Immature natural killer cell (primary cell): ENCODE data around the gene CCDC6. TPM values are rescaled to one million over a fixed set of nuclear protein-coding genes. Genes with fewer than 3 reads are reported as not detected.

ENCODE experiments used
- DNase-seq, 3 donors: peaks; one replicate each; pipeline ENCODE4 v3.0.0; 2022; ENCODE audit warnings: mixed read lengths in 1 of 3
- H3K27ac Mint-ChIP-seq, 6 donors: one replicate each; pipeline ENCODE4 v1.8.0; 2020; ENCODE audit warnings: mixed read lengths in 6 of 6, mild to moderate bottlenecking in 5 of 6, inconsistent platforms in 4 of 6, moderate library complexity in 3 of 6
- H3K27me3 Mint-ChIP-seq, 3 donors: one replicate each; pipeline ENCODE4 v1.8.0; 2020 to 2021; ENCODE audit warnings: low read depth in 3 of 3, mild to moderate bottlenecking in 3 of 3, mixed read lengths in 3 of 3, moderate library complexity in 3 of 3, inconsistent platforms in 1 of 3
- H3K36me3 Mint-ChIP-seq, 3 donors: one replicate each; pipeline ENCODE4 v1.8.0; 2020; ENCODE audit warnings: mixed read lengths in 3 of 3, inconsistent platforms in 2 of 3, mild to moderate bottlenecking in 2 of 3
- H3K4me1 Mint-ChIP-seq, 2 donors: one replicate each; pipeline ENCODE4 v1.8.0; 2020; ENCODE audit warnings: inconsistent platforms in 2 of 2, mild to moderate bottlenecking in 2 of 2, mixed read lengths in 2 of 2, moderate library complexity in 1 of 2
- H3K4me3 Mint-ChIP-seq, 5 donors: one replicate each; pipeline ENCODE4 v1.8.0; 2020; ENCODE audit warnings: mild to moderate bottlenecking in 5 of 5, mixed read lengths in 5 of 5, inconsistent platforms in 3 of 5, moderate library complexity in 3 of 5
- H3K9me3 Mint-ChIP-seq, 6 donors: one replicate each; pipeline ENCODE4 v1.8.0; 2020; ENCODE audit warnings: mild to moderate bottlenecking in 6 of 6, mixed read lengths in 6 of 6, inconsistent platforms in 4 of 6, moderate library complexity in 3 of 6
- polyA plus RNA-seq, 3 donors: library from polyadenylated mRNA; unstranded; fragments of 300-500 nt; fragmentation: Illumina TruSeq; gene quantifications; one replicate each; pipeline ENCODE4 v1.2.3, GENCODE V29; 2021

The CCDC6 gene
- polyA plus RNA-seq, 3 donors from 2014 or later: 1.6 to 3.5 (median 1.8) TPM

DNA sequence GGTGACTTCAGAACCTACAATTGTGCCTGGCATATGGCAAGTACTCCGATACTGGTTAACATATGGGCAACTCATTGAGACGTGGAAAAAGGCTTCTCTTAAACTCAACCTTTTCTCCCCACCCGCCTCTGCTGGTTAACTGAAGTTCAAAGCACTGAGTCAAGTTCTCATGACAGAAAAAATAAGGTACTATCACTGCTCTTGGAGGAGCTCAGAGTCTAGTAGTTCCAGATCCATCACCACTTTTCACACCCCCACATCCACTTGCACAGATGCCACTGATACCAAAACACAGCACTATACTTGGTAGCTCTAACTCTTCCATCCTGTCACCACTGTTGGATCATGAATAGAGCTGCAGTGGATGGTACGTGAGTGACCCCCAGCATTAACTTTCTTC is 36.2 kb downstream of the CCDC6 start:
- Mint-ChIP-seq H3K36me3 (no peaks in the 10 kb centered on the region), H3K27ac (no peak overlapping the region), H3K4me1 (peaks cover 50 to 85% of the 10 kb centered on the region in 2 donors), H3K27me3 (peaks cover 0 to 2% (median 2%) of the 10 kb centered on the region in 3 donors), H3K9me3 (no peaks in the 10 kb centered on the region), H3K4me3 (no peak overlapping the region)
- DNase-seq: no peak

DNA sequence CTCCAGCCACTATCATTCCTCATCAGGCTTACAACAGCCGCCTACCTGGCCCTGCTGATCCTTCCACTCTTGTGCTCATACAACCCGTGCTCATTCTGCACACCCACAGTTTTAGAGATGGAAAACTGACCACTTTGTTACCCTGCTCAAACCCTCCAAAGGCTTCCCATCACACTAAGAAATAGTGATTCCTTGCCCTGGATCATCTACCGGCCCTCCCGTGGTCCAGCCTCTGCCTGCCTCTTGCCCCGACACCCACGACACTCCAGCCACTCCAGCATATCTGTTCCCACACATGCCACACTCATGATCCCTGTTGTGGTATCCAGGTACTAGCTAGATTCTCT is 36.8 kb downstream of the CCDC6 start:
- peak overlapping the region in 2 of 6 donors; percentile 3 to 4 for H3K27ac Mint-ChIP-seq
- H3K36me3 Mint-ChIP-seq: no peaks in the 10 kb centered on the region
- H3K4me1 Mint-ChIP-seq: peaks cover 51 to 85% of the 10 kb centered on the region in 2 donors
- no peak for DNase-seq
- no peak overlapping the region for H3K4me3 Mint-ChIP-seq
- peaks cover 0 to 2% (median 2%) of the 10 kb centered on the region in 3 donors for H3K27me3 Mint-ChIP-seq
- no peaks in the 10 kb centered on the region for H3K9me3 Mint-ChIP-seq

DNA sequence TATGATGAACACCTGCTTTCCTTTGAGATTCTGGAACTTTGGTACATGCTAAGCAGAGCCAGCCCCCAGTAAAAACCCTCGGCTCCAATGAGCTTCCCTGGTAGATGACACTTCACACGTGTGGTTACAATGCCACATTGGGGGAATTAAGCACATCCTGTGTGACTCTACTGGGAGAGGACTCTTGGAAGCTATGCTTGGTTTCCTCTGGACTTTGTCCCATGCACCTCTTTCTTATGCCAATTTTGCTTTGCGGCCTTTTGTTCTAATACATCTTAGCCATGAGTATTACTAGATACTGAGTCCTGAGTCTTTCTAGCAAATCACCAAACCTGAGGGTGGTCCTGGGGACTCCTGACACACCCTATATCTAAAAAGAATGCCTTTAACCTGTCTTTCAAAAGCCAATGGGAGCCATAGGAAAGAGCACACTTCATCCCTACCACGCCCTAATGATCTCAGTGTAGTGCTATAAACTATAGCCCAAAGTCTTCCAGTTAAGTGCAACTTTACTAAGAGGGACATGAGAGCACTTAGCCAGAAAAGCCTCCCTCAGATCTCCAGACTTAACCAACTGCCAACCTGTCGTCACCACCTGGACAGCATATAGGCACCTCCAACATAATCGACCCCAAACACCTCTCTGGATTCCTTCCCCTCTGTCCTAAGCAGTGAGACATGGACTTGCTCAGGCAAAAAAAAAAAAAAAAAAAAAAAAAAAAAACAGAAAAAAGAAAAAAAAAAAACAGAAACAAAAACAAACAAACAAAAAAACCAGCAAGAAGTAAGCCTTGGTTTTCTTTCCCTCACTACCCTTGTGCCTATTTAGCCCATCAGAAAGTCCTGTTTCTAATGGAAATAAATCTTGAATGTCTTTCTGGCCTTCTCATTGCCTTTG is 37.4 kb downstream of the CCDC6 start:
- Mint-ChIP-seq H3K4me1 (peaks cover 54 to 85% of the 10 kb centered on the region in 2 donors), H3K4me3 (no peak overlapping the region), H3K27ac (peak overlapping the region in 1 of 6 donors; percentile 3), H3K9me3 (no peaks in the 10 kb centered on the region), H3K36me3 (no peaks in the 10 kb centered on the region), H3K27me3 (peaks cover 0 to 2% (median 2%) of the 10 kb centered on the region in 3 donors)
- DNase-seq: no peak

DNA sequence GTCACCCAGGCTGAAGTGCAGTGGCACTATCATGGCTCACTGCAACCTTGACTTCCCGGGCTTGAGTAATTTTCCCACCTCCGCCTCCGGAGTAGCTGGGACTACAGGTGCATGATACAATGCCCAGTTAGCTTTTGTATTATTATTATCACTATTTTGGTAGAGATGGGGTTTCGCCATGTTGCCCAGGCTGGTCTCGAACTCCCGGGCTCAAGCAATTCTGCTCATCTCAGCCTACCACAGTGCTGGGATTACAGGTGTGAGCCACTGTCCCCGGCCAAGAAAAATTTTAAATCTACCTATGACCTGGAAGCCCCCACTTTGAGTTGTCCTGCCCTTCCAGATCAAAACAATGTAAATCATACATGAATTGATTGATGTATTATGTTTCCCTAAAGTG is 38.8 kb downstream of the CCDC6 start:
- H3K4me1 Mint-ChIP-seq: peaks cover 48 to 73% of the 10 kb centered on the region in 2 donors
- H3K27me3 Mint-ChIP-seq: peaks cover 0 to 2% (median 2%) of the 10 kb centered on the region in 3 donors
- no peak overlapping the region for H3K4me3 Mint-ChIP-seq
- no peak overlapping the region for H3K27ac Mint-ChIP-seq
- DNase-seq: no peak
- H3K36me3 Mint-ChIP-seq: no peaks in the 10 kb centered on the region
- H3K9me3 Mint-ChIP-seq: no peaks in the 10 kb centered on the region

DNA sequence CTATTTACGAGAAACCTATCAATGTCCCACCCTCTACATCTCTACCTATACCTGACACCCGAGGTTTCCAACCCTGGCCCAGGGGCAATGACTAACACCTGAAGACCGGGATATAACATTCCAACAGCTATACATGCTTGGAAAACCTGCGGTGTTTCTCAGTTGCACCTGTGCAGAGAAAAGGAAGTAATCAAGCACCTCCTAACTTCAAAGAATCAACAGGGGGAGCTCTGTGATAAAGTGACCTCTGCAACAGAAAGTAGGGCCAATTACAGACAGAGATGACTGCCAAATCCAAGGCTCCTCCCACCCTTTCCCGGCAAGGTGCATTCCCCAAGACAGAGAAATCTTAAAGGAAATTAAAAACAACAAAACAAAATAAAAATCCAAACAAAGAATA is 41.3 kb downstream of the CCDC6 start:
- Mint-ChIP-seq H3K27me3 (peaks cover 0 to 2% (median 2%) of the 10 kb centered on the region in 3 donors), H3K9me3 (no peaks in the 10 kb centered on the region), H3K36me3 (no peaks in the 10 kb centered on the region), H3K4me1 (peaks cover 43 to 57% of the 10 kb centered on the region in 2 donors), H3K27ac (peak overlapping the region in 1 of 6 donors; percentile 36), H3K4me3 (peak overlapping the region in 1 of 5 donors; percentile 6)
- DNase-seq: peak; percentile 17 to 23 (median 21)

DNA sequence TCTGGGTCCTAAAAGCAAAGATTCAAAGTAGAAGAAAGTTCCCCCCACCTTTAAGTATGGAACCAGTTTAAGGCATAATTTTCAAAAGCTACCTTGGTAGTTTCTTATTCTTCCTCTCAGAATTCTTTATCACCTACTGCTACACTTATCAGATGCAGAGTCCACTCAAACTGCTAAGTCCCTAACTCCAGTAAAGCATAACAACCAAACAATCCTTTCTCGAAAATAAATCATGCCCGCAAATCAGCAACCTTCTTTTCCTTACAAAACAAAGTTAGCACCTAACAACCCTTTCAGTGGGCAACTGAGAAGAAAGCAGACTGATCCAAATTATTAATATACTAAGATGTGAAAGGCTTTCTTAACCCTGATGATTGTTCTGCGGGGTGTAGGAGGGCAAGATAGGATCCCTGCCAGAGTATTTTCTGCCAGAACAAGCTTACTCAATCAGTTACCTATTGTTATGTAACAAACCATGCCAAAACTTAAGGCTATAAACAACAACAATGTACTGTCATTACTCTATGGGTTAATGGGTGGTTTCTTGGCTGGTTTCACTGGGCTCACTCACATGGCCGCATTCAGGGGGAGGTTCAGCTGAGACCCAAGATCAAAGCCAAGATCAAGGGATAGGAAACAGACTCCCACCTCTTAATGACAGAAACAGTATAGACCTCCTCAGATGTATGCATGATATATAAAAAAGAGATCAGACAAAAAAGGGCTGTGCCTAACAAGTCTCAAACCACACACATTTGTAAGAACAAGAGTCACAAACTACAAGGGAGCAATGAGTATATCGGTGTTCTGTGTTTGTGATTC is 42.0 kb downstream of the CCDC6 start:
- H3K4me1 Mint-ChIP-seq: peaks cover 38 to 54% of the 10 kb centered on the region in 2 donors
- H3K4me3 Mint-ChIP-seq: no peak overlapping the region
- no peaks in the 10 kb centered on the region for H3K9me3 Mint-ChIP-seq
- peak overlapping the region in 1 of 6 donors; percentile 15 for H3K27ac Mint-ChIP-seq
- no peaks in the 10 kb centered on the region for H3K36me3 Mint-ChIP-seq
- H3K27me3 Mint-ChIP-seq: peaks cover 0 to 2% (median under 1%) of the 10 kb centered on the region in 3 donors
- DNase-seq: no peak

DNA sequence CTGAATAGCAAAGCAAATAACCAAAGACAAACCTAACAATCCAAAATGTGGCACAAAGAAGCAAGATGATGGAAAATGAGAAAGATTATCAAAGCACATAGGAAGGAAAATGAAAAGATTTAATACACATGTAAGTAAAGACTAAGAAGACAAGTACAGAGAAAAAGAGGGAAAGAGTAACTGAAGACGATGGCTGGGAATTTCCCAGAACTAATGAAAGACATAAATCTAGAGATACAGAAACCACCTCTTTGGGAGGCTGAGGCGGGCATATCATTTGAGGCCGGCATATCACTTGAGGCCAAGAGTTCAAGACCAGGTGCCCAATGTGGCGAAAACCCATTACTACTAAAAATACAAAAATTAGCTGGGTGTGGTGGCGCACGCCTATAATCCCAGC is 46.8 kb downstream of the CCDC6 start:
- H3K9me3 Mint-ChIP-seq: no peaks in the 10 kb centered on the region
- no peaks in the 10 kb centered on the region for H3K27me3 Mint-ChIP-seq
- peaks cover 16 to 48% of the 10 kb centered on the region in 2 donors for H3K4me1 Mint-ChIP-seq
- H3K4me3 Mint-ChIP-seq: no peak overlapping the region
- no peak overlapping the region for H3K27ac Mint-ChIP-seq
- DNase-seq: no peak
- no peaks in the 10 kb centered on the region for H3K36me3 Mint-ChIP-seq

DNA sequence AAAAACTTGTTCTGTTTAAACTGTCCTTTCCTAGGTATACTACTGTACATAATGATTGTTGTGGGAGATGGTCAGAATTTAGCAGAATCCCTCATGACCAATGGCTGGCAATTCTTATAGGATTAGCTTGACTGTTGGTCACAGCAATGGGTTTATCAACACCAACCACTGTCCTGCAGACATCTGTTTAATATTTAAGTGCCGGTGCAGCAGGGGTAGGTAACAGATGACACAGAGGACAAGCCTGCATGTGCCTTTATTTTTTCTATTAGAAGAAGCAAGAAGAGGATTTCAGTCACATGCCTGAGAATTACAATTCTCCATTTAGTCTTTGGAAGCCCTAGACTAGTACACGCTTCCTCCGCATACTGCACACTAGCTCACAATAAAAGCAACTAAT is 48.4 kb downstream of the CCDC6 start:
- H3K36me3 Mint-ChIP-seq: no peaks in the 10 kb centered on the region
- DNase-seq: no peak
- no peak overlapping the region for H3K4me3 Mint-ChIP-seq
- peaks cover 21 to 53% of the 10 kb centered on the region in 2 donors for H3K4me1 Mint-ChIP-seq
- H3K27ac Mint-ChIP-seq: no peak overlapping the region
- no peaks in the 10 kb centered on the region for H3K27me3 Mint-ChIP-seq
- no peaks in the 10 kb centered on the region for H3K9me3 Mint-ChIP-seq

DNA sequence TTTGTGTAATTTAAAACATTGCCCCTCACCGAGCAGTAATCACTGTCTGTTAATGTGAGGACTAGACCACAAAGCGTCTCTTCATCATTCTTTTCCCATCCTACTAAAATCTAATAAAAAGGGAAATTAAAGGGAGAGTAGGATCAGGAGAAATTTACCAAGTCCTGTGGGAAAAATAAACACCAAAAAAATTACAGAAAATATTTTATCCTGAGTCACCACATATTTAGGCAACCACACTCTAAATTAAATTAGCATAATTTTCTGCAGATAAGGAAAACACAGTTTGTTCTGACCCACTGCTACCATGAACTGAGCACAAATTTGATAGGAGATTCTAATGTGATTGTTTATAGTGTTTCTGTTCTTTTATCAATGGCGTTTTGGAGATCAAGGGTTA is 49.3 kb downstream of the CCDC6 start:
- DNase-seq: no peak
- no peak overlapping the region for H3K4me3 Mint-ChIP-seq
- peaks cover 0 to 3% (median 0%) of the 10 kb centered on the region in 3 donors for H3K36me3 Mint-ChIP-seq
- H3K27me3 Mint-ChIP-seq: no peaks in the 10 kb centered on the region
- no peak overlapping the region for H3K27ac Mint-ChIP-seq
- H3K9me3 Mint-ChIP-seq: no peaks in the 10 kb centered on the region
- peaks cover 28 to 60% of the 10 kb centered on the region in 2 donors for H3K4me1 Mint-ChIP-seq

DNA sequence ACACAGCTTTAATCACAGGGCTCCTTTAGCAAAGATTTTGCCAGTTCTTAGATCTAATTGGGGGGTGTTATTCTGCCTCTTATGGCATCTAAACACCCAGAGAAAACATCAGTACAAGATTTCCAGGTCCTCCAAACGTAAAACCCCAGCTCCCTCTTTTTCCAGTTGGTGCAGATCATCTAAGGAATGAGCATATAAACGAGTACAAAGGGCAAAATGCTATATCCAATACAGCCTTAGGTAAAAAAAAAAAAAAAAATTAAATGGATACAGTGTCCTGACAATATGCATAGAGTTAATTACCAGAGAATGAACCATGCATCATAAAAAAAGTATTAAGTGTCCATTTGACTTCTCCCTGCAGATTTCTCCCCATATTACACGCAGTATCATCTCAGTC is 50.3 kb downstream of the CCDC6 start:
- Mint-ChIP-seq H3K4me3 (no peak overlapping the region), H3K9me3 (no peaks in the 10 kb centered on the region), H3K27me3 (no peaks in the 10 kb centered on the region), H3K27ac (no peak overlapping the region), H3K36me3 (peaks cover 0 to 3% (median 0%) of the 10 kb centered on the region in 3 donors), H3K4me1 (peaks cover 25 to 64% of the 10 kb centered on the region in 2 donors)
- DNase-seq: no peak

DNA sequence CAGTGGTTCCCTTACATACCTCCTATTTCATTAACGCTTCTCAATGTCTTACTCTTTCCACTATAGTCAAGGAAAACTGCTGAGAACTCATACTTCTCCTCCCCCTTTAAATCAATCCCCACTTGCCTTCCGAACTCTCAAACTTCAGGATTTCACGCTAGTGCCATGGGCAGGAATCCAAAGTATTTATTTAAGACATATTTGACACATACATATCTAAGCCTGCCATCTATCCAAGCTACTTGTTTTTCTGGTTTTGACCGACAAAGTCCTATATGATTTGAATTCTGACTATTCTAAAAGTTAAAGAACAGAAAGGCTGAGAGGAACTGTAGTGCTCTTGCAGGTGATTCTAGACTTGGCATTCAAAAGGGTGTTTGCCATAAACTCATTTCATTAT is 51.8 kb downstream of the CCDC6 start:
- Mint-ChIP-seq H3K4me3 (no peak overlapping the region), H3K4me1 (peaks cover 24 to 65% of the 10 kb centered on the region in 2 donors), H3K36me3 (peaks cover 0 to 4% (median 3%) of the 10 kb centered on the region in 3 donors), H3K27me3 (no peaks in the 10 kb centered on the region), H3K27ac (peak overlapping the region in 1 of 6 donors; percentile 33), H3K9me3 (no peaks in the 10 kb centered on the region)
- DNase-seq: no peak

DNA sequence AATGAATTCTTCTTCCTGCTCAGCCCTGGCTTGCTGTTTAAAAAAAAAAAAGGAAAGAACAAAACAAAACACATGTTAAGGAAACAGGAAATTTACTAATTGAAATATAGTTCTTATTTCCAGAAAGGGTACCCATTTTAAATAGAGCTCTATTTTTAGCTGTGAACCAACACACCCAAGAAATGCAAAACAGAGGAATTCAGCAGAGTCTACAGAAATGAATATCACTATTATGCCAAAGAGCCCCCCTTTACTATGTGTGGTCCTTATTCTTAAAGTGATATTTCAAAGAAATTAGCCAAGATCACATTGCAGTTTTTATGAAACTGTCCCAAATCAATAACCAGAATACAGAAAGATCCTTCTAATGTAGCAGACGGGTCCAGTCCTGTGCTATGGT is 53.7 kb downstream of the CCDC6 start:
- no peak for DNase-seq
- peaks cover 22 to 47% of the 10 kb centered on the region in 2 donors for H3K4me1 Mint-ChIP-seq
- H3K27me3 Mint-ChIP-seq: no peaks in the 10 kb centered on the region
- peaks cover 0 to 4% (median 3%) of the 10 kb centered on the region in 3 donors for H3K36me3 Mint-ChIP-seq
- no peak overlapping the region for H3K4me3 Mint-ChIP-seq
- peak overlapping the region in 1 of 6 donors; percentile 8 for H3K27ac Mint-ChIP-seq
- H3K9me3 Mint-ChIP-seq: no peaks in the 10 kb centered on the region

DNA sequence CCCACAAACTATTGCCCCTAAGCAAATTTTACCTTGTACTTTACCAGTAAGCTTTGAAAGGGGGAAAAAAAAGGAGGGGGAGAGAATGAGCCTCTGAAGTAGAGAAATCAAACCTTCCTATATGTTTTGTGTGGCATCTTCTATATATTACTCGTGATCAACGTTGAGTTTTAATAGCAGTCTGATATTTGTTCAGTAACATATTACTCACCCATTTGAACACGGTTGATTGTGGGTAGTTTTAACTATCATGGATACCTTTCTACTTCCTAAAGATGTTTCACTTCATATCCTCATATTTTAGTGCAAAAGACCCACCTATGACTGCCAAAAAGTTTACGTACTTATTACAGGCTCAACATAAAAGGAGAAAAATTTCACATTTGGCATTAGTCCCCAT is 54.5 kb downstream of the CCDC6 start:
- Mint-ChIP-seq H3K27me3 (no peaks in the 10 kb centered on the region), H3K27ac (no peak overlapping the region)

DNA sequence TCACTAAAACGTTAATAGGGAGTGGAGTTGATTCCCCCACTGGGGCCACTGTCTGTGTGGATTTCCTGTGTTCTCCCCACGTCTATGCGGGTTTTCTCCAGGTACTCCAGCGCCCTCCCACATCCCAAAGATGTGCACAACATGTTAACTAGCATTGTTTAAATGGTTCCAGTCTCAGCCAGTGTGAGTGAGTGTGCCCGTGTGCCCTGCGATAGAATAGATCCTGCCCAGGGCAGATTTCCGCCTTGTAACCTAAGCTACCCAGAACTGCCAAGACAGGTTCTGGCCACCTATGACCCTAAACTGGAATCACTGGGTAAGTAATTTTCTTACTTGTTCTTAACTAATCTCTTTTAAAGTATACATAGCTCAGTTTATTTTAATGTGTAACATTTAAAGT is 58.5 kb downstream of the CCDC6 start:
- Mint-ChIP-seq H3K4me1 (peaks cover 17 to 27% of the 10 kb centered on the region in 2 donors), H3K4me3 (no peak overlapping the region), H3K9me3 (no peaks in the 10 kb centered on the region), H3K27me3 (no peaks in the 10 kb centered on the region), H3K36me3 (peaks cover 11 to 15% (median 13%) of the 10 kb centered on the region in 3 donors), H3K27ac (no peak overlapping the region)
- no peak for DNase-seq

More for the DNA sequence above, 54.5 kb downstream of the CCDC6 start:
- H3K4me3 Mint-ChIP-seq: no peak overlapping the region
- H3K9me3 Mint-ChIP-seq: no peaks in the 10 kb centered on the region
- H3K4me1 Mint-ChIP-seq: peaks cover 21 to 43% of the 10 kb centered on the region in 2 donors
- DNase-seq: no peak
- H3K36me3 Mint-ChIP-seq: peaks cover 3 to 7% (median 4%) of the 10 kb centered on the region in 3 donors
